Panc1 (cell line): Measurements from ENCODE around the gene PHF2. TPM values are rescaled to one million over a fixed set of nuclear protein-coding genes. Genes with fewer than 3 reads are reported as not detected.

Source experiments
- ATAC-seq: fragments of 200-7000 bp; cut with Tn5 transposase; 2 replicates; pipeline ENCODE4 v1.9.1; 2020; ENCODE audit warnings: mild to moderate bottlenecking, moderate library complexity
- BruUV-seq: library from RNA; stranded (reverse); fragments of 400-500 nt; replicated peaks from 2 replicates; lab custom pipeline; 2021; lab: Mats Ljungman, UMichigan
- CTCF ChIA-PET: fragments of 300-600 bp; sonication (Branson Sonifier 250); formaldehyde crosslinking; loops from one replicate; lab custom pipeline; 2022; ENCODE audit warnings: antibody characterized with exemption; lab: Charles Lee
- POLR2A ChIA-PET: fragments of 300-600 bp; sonication (Branson Sonifier 250); formaldehyde crosslinking; loops from one replicate; lab custom pipeline; 2022; ENCODE audit warnings: antibody characterized with exemption; lab: Charles Lee
- DNase-seq: peaks from one replicate; pipeline ENCODE4 v3.0.0-alpha.2; 2010; ENCODE audit warnings: low read depth, low spot score
- H3K27ac ChIP-seq: 2 replicates; pipeline ENCODE4 v1.5.1; 2011; ENCODE audit warnings: mild to moderate bottlenecking, low read length, inconsistent platforms
- H3K27me3 ChIP-seq: fragments of 200-500 bp; sonication (Bioruptor generic); 2 replicates; pipeline ENCODE4 v1.6.0; 2014; ENCODE audit warnings: low read length, inconsistent platforms; ENCODE audit not compliant: control insufficient read depth, insufficient read depth
- H3K36me3 ChIP-seq: fragments of 200-500 bp; sonication (Bioruptor generic); 2 replicates; pipeline ENCODE4 v1.5.1; 2014; ENCODE audit warnings: inconsistent platforms, mild to moderate bottlenecking, low read length, moderate library complexity; ENCODE audit not compliant: control insufficient read depth, insufficient read depth
- H3K4me1 ChIP-seq: 2 replicates; pipeline ENCODE4 v1.5.1; 2011; ENCODE audit warnings: inconsistent platforms, mild to moderate bottlenecking, low read length, moderate library complexity; ENCODE audit not compliant: control insufficient read depth, insufficient read depth
- H3K4me3 ChIP-seq, 2 experiments: 2 replicates each; pipeline ENCODE4 v1.5.1; 2011 to 2012; ENCODE audit warnings: low read depth in 2 of 2, low read length in 2 of 2, mild to moderate bottlenecking in 2 of 2, inconsistent platforms in 1 of 2, moderate library complexity in 1 of 2
- H3K9me3 ChIP-seq: fragments of 200-500 bp; sonication (Bioruptor generic); 2 replicates; pipeline ENCODE4 v1.5.1; 2014; ENCODE audit warnings: low read depth, mild to moderate bottlenecking, inconsistent platforms, low read length, moderate library complexity; ENCODE audit not compliant: control insufficient read depth, insufficient read depth
- CTCF ChIP-seq: fragments of 450-650 bp; IDR thresholded peaks from 2 replicates; pipeline ENCODE4 v1.5.1; 2017; ENCODE audit warnings: mild to moderate bottlenecking
- POLR2AphosphoS5 ChIP-seq: IDR thresholded peaks from 2 replicates; pipeline ENCODE4 v1.6.1; 2012; ENCODE audit warnings: mild to moderate bottlenecking, low read depth, low read length, moderate library complexity
- REST ChIP-seq, 2 experiments: IDR thresholded peaks; 2 replicates each; pipeline ENCODE4 v1.6.1; 2011 to 2012; ENCODE audit warnings: low read depth in 2 of 2, control low read depth in 1 of 2, low read length in 1 of 2, mild to moderate bottlenecking in 1 of 2, moderate library complexity in 1 of 2; ENCODE audit not compliant: insufficient read depth in 1 of 2
- SIN3A ChIP-seq: IDR thresholded peaks from 2 replicates; pipeline ENCODE4 v1.6.1; 2012; ENCODE audit warnings: low read depth, mild to moderate bottlenecking, low read length, moderate library complexity, borderline replicate concordance; ENCODE audit not compliant: insufficient read depth
- TCF7L2 ChIP-seq: IDR thresholded peaks from 2 replicates; pipeline ENCODE4 v1.6.1; 2011; ENCODE audit warnings: mild to moderate bottlenecking, low read depth, low read length, inconsistent platforms
- in situ Hi-C: cut with HindIII; loops from 2 replicates; pipeline ENCODE4 v1.10.0; 2016; ENCODE audit warnings: low sequenced_read_pairs, low pct_unique_long_range_greater_than_20kb
- intact Hi-C: fragments of 100-400 bp; cut with micrococcal nuclease; formaldehyde crosslinking; loops from one replicate; pipeline ENCODE4 v1.10.0; 2022; ENCODE audit not compliant: unreplicated experiment
- total RNA-seq: library from RNA; stranded (reverse); gene quantifications from one replicate; pipeline ENCODE4 v1.2.1, GENCODE V29; 2021; ENCODE audit not compliant: unreplicated experiment

The PHF2 gene
- total RNA-seq, 1 experiment from 2014 or later, result 16.6 TPM

- no peak overlapping the region for H3K4me3 ChIP-seq
- H3K9me3 ChIP-seq, result no peaks in the 10 kb centered on the region
- TF ChIP-seq TCF7L2, result no peak
- no peak for TF ChIP-seq SIN3A
- TF ChIP-seq REST (IDR thresholded peaks at IDR 0.05; ENCODE audit: insufficient read depth in 1 of 2, low read depth in 2 of 2, low read length in 1 of 2), result no peak
- TF ChIP-seq POLR2AphosphoS5, result no peak
- no peak for TF ChIP-seq CTCF
- DNase-seq (no peak), ATAC-seq (no peak)
- CTCF ChIA-PET, result no interaction called here
- no peak overlapping the region for H3K27ac ChIP-seq
- no peaks in the 10 kb centered on the region for H3K36me3 ChIP-seq
- in situ Hi-C loops (no loop called here), intact Hi-C loops (no loop called here)
- no TSS peak for BruUV-seq
- H3K4me1 ChIP-seq, result no peaks in the 10 kb centered on the region; the same call in 1 of the 2 replicates
- POLR2A ChIA-PET, result no interaction called here
- no peaks in the 10 kb centered on the region for H3K27me3 ChIP-seq
Observed at GRCh38 chr9:93597142-93597706, 20.8 kb downstream of the PHF2 start.

- H3K9me3 ChIP-seq, result no peaks in the 10 kb centered on the region
- intact Hi-C loops, result no loop called here
- H3K27ac ChIP-seq, result no peak overlapping the region
- H3K4me3 ChIP-seq, result no peak overlapping the region
- no peaks in the 10 kb centered on the region; the same call in 1 of the 2 replicates for H3K4me1 ChIP-seq
- H3K27me3 ChIP-seq, result no peaks in the 10 kb centered on the region
- ChIA-PET POLR2A (no interaction called here), CTCF (no interaction called here)
- ATAC-seq (no peak), DNase-seq (no peak)
- BruUV-seq, result no TSS peak
- in situ Hi-C loops, result no loop called here
- no peaks in the 10 kb centered on the region for H3K36me3 ChIP-seq
- TF ChIP-seq POLR2AphosphoS5 (no peak), SIN3A (no peak)
Observed at GRCh38 chr9:93597871-93598646, 21.7 kb downstream of the PHF2 start.
